ENCODE measurements around the gene ADGRL3.

ADGRL3 gene

GRCh38 chr4:61619528-61619927 is 419.4 kb downstream of the ADGRL3 start:
- Histone ChIP-seq H3K4me1 (ENCODE audit: control insufficient read depth, insufficient read depth, low read length) (no peaks in the 10 kb centered on the region), H3K9me3 (ENCODE audit: control insufficient read depth, insufficient read depth, low read depth, low read length) (no peaks in the 10 kb centered on the region), H3K27ac (ENCODE audit: extremely low read depth, low read depth, low read length) (no peak overlapping the region), H3K4me3 (ENCODE audit: low read depth, low read length) (no peak overlapping the region), H3K36me3 (ENCODE audit: control insufficient read depth in 2 of 2, insufficient read depth in 1 of 2, low read length in 2 of 2) (no peaks in the 10 kb centered on the region)
- CTCF ChIA-PET = interaction anchor here (0.6 to 0.7 kb wide), 2 partner anchors 10 to 428 kb away, joined by 3 read pairs; no protein-coding TSS in a partner anchor
- TF ChIP-seq ZNF18 (tag by site-specific recombination; IDR thresholded peaks at IDR 0.05) (0 out of 2 replicates have a peak, but pooled peaks have one; percentile 35), ZNF202 (tag by site-specific recombination; IDR thresholded peaks at IDR 0.05; ENCODE audit: borderline replicate concordance) (no peak)
- POLR2A ChIA-PET = no interaction called here

GRCh38 chr4:61628282-61628681 is 428.2 kb downstream of the ADGRL3 start:
- TF ChIP-seq ZNF211 (tag by site-specific recombination; IDR thresholded peaks at IDR 0.05; ENCODE audit: low read depth) (no peak), ZNF433 (tag by site-specific recombination; IDR thresholded peaks at IDR 0.05; ENCODE audit: low read depth) (no peak), ZNF549 (tag by site-specific recombination; IDR thresholded peaks at IDR 0.05) (no peak), ZNF335 (tag by site-specific recombination; conservative IDR thresholded peaks at IDR 0.05) (no peak), ZSCAN18 (tag by site-specific recombination; IDR thresholded peaks at IDR 0.05) (no peak), ZNF654 (tag by site-specific recombination; IDR thresholded peaks at IDR 0.05; ENCODE audit: low read depth) (no peak), INSM2 (tag by site-specific recombination; IDR thresholded peaks at IDR 0.05) (no peak), KLF16 (tag by site-specific recombination; IDR thresholded peaks at IDR 0.05) (no peak), HOXA7 (CRISPR knock-in tag; IDR thresholded peaks at IDR 0.05; ENCODE audit: borderline replicate concordance) (no peak)
- Histone ChIP-seq H3K36me3 (ENCODE audit: control insufficient read depth in 2 of 2, insufficient read depth in 1 of 2, low read length in 2 of 2) (no peaks in the 10 kb centered on the region), H3K27ac (ENCODE audit: extremely low read depth, low read depth, low read length) (no peak overlapping the region), H3K4me1 (ENCODE audit: control insufficient read depth, insufficient read depth, low read length) (no peaks in the 10 kb centered on the region), H3K4me3 (ENCODE audit: low read depth, low read length) (no peak overlapping the region), H3K9me3 (ENCODE audit: control insufficient read depth, insufficient read depth, low read depth, low read length) (no peaks in the 10 kb centered on the region)
- ChIA-PET POLR2A (no interaction called here), CTCF (no interaction called here)

- no peaks in the 10 kb centered on the region for H3K9me3 ChIP-seq (ENCODE audit: control insufficient read depth, insufficient read depth, low read depth, low read length)
- no peak overlapping the region for H3K27ac ChIP-seq (ENCODE audit: extremely low read depth, low read depth, low read length)
- ChIA-PET CTCF (no interaction called here), POLR2A (no interaction called here)
- H3K4me1 ChIP-seq (ENCODE audit: control insufficient read depth, insufficient read depth, low read length) = no peaks in the 10 kb centered on the region
- H3K4me3 ChIP-seq (ENCODE audit: low read depth, low read length) = no peak overlapping the region
- TF ChIP-seq ZNF23 (tag by site-specific recombination; IDR thresholded peaks at IDR 0.05; ENCODE audit: borderline replicate concordance) = no peak
- no peaks in the 10 kb centered on the region for H3K36me3 ChIP-seq (ENCODE audit: control insufficient read depth in 2 of 2, insufficient read depth in 1 of 2, low read length in 2 of 2)
Observed at GRCh38 chr4:61628727-61629126, 428.6 kb downstream of the ADGRL3 start.

- POLR2A ChIA-PET = no interaction called here
- Histone ChIP-seq H3K36me3 (ENCODE audit: control insufficient read depth in 2 of 2, insufficient read depth in 1 of 2, low read length in 2 of 2) (no peaks in the 10 kb centered on the region), H3K9me3 (ENCODE audit: control insufficient read depth, insufficient read depth, low read depth, low read length) (no peaks in the 10 kb centered on the region), H3K27ac (ENCODE audit: extremely low read depth, low read depth, low read length) (no peak overlapping the region), H3K4me3 (ENCODE audit: low read depth, low read length) (no peak overlapping the region), H3K4me1 (ENCODE audit: control insufficient read depth, insufficient read depth, low read length) (no peaks in the 10 kb centered on the region)
- CTCF ChIA-PET = no interaction called here
- TF ChIP-seq ZBTB8A (tag by site-specific recombination; IDR thresholded peaks at IDR 0.05) (no peak), ZNF398 (tag by site-specific recombination; IDR thresholded peaks at IDR 0.05) (no peak), TRIM28 (IDR thresholded peaks at IDR 0.05; ENCODE audit: borderline replicate concordance, low read length) (no peak), ZNF658 (tag by site-specific recombination; IDR thresholded peaks at IDR 0.05) (no peak), ZFP41 (tag by site-specific recombination; IDR thresholded peaks at IDR 0.05; ENCODE audit: borderline replicate concordance) (no peak), MYNN (tag by site-specific recombination; IDR thresholded peaks at IDR 0.05; ENCODE audit: borderline replicate concordance) (no peak), ZNF664 (tag by site-specific recombination; IDR thresholded peaks at IDR 0.05) (no peak), GLIS2 (tag by site-specific recombination; IDR thresholded peaks at IDR 0.05) (no peak), ZNF354C (tag by site-specific recombination; IDR thresholded peaks at IDR 0.05; ENCODE audit: borderline replicate concordance, low read depth) (no peak), SP3 (tag by site-specific recombination; IDR thresholded peaks at IDR 0.05) (no peak), ZNF146 (tag by site-specific recombination; IDR thresholded peaks at IDR 0.05) (no peak), FEZF1 (tag by site-specific recombination; IDR thresholded peaks at IDR 0.05) (no peak)
Observed at GRCh38 chr4:61630548-61630947, 430.4 kb downstream of the ADGRL3 start.

All from HEK293 (cell line).